Measurements from ENCODE around the gene SORBS2. TPM values are rescaled to one million over a fixed set of nuclear protein-coding genes. Genes with fewer than 3 reads are reported as not detected.

The SORBS2 gene
- total and polyA plus RNA-seq, 2 of the 4 experiments (the other 2 are of a cell fraction): 0.18 TPM; not detected in 1

GRCh38 chr4:185719500-185719858, 92.5 kb downstream of the SORBS2 start:
- Histone ChIP-seq H3K9me1 (ENCODE audit: insufficient read depth, low read length) (no peaks in the 10 kb centered on the region; the same call in 1 of the 2 replicates), H2AK5ac (ENCODE audit: low read depth, low read length) (no peak overlapping the region), H3K4me1 (ENCODE audit: control insufficient read depth, insufficient read depth, low read length) (no peaks in the 10 kb centered on the region), H3K18ac (ENCODE audit: low read depth, low read length) (no peak overlapping the region), H2BK120ac (ENCODE audit: low read depth, low read length) (no peak overlapping the region), H3K4ac (ENCODE audit: low read depth, low read length) (no peak overlapping the region), H3K23ac (ENCODE audit: low read depth, low read length) (no peak overlapping the region), H3K56ac (ENCODE audit: extremely low read depth, insufficient read depth, low read length) (no peak overlapping the region), H3K27me3 (ENCODE audit: control insufficient read depth, insufficient read depth, low read length) (peaks cover 29% of the 10 kb centered on the region), H3K4me3 (ENCODE audit: insufficient read depth, low read depth, low read length) (no peak overlapping the region), H2AFZ (replicated peaks; ENCODE audit: low read length, poor library complexity) (no peak overlapping the region), H2BK5ac (ENCODE audit: low read depth, low read length, poor library complexity, severe bottlenecking) (no peak overlapping the region), H3K14ac (replicated peaks; ENCODE audit: low read depth, low read length) (no peak overlapping the region), H4K8ac (ENCODE audit: low read depth in 2 of 2, low read length in 2 of 2) (no peak overlapping the region), H3K36me3 (ENCODE audit: control insufficient read depth, insufficient read depth, low read length) (no peaks in the 10 kb centered on the region), H3K9ac (ENCODE audit: low read depth, low read length) (no peak overlapping the region), H2BK15ac (ENCODE audit: low read depth, low read length) (no peak overlapping the region), H3K79me1 (ENCODE audit: low read depth in 1 of 2, low read length in 2 of 2) (no peaks in the 10 kb centered on the region), H4K20me1 (ENCODE audit: insufficient read depth, low read length) (no peaks in the 10 kb centered on the region), H2AK9ac (replicated peaks; ENCODE audit: low read depth, low read length, poor library complexity) (no peak overlapping the region), H3K4me2 (ENCODE audit: low read depth, low read length) (no peak overlapping the region), H4K5ac (ENCODE audit: low read depth, low read length) (no peak overlapping the region), H3K27ac (ENCODE audit: insufficient read depth, low read length) (no peak overlapping the region), H4K91ac (ENCODE audit: insufficient read depth, low read depth, low read length) (no peak overlapping the region), H3K9me3 (ENCODE audit: control insufficient read depth, insufficient read depth, low read length) (peaks cover 2% of the 10 kb centered on the region; the same call in 1 of the 2 replicates), H2BK20ac (ENCODE audit: low read depth, low read length) (no peak overlapping the region)
- CTCF ChIA-PET: no interaction called here
- ATAC-seq (ENCODE audit: low read depth) (no peak), DNase-seq (no peak)
- no TSS peak for BruUV-seq (replicated peaks)
- TF ChIP-seq RAD21 (IDR thresholded peaks at IDR 0.05; ENCODE audit: low read length) (no peak), USF2 (IDR thresholded peaks at IDR 0.05; ENCODE audit: low read depth, low read length) (no peak), POLR2A (IDR thresholded peaks at IDR 0.05; ENCODE audit: low read depth, low read length) (no peak), BHLHE40 (IDR thresholded peaks at IDR 0.05; ENCODE audit: low read depth, low read length) (no peak), FOS (IDR thresholded peaks at IDR 0.05; ENCODE audit: low read depth, low read length) (no peak), MAFK (IDR thresholded peaks at IDR 0.05; ENCODE audit: low read depth, low read length) (no peak), RCOR1 (IDR thresholded peaks at IDR 0.05; ENCODE audit: insufficient replicate concordance, low read length) (no peak), ELK1 (IDR thresholded peaks at IDR 0.05; ENCODE audit: borderline replicate concordance, low read depth, low read length) (no peak), NFE2L2 (IDR thresholded peaks at IDR 0.05; ENCODE audit: low read depth, low read length) (no peak), MAZ (IDR thresholded peaks at IDR 0.05; ENCODE audit: borderline replicate concordance, low read depth, low read length) (no peak), CHD1 (IDR thresholded peaks at IDR 0.05; ENCODE audit: low read depth, low read length) (no peak), RFX5 (IDR thresholded peaks at IDR 0.05; ENCODE audit: low read depth, low read length) (no peak), CTCF (conservative IDR thresholded peaks at IDR 0.05; ENCODE audit: low read depth, low read length) (no peak), SMC3 (IDR thresholded peaks at IDR 0.05; ENCODE audit: low read depth, low read length) (no peak)
- WGBS, 2 experiments (ENCODE audit: extremely low coverage in 2 of 2, insufficient read length in 1 of 2): no CpG with 5 or more reads among the region's 3 CpGs
- intact Hi-C loops (cut with micrococcal nuclease) (no loop called here), in situ Hi-C loops (cut with MboI; ENCODE audit: low sequenced_read_pairs) (no loop called here), dilution Hi-C loops (cut with HindIII; ENCODE audit: low sequenced_read_pairs, unreplicated experiment) (no loop called here)
- POLR2A ChIA-PET (ENCODE audit: unreplicated experiment): no interaction called here

All from IMR-90 (cell line).